Vagina (tissue), 2 donors: ENCODE results near the gene LAMTOR4. TPM values are rescaled to one million over a fixed set of nuclear protein-coding genes. Genes with fewer than 3 reads are reported as not detected.

Experiments
- DNase-seq, 2 donors: peaks; one replicate each; pipeline ENCODE4 v3.0.0-alpha.2; 2017; ENCODE audit errors: extremely low spot score in 2 of 2
- H3K27ac ChIP-seq: fragments of 200-600 bp; sonication (generic); one replicate; pipeline ENCODE4 v1.5.1; 2019
- H3K27me3 ChIP-seq: fragments of 200-600 bp; sonication (generic); one replicate; pipeline ENCODE4 v1.5.1; 2019
- H3K36me3 ChIP-seq, 2 donors: fragments of 200-600 bp; sonication (generic); one replicate each; pipeline ENCODE4 v1.5.1; 2017 to 2019
- H3K4me1 ChIP-seq: fragments of 200-600 bp; sonication (generic); one replicate; pipeline ENCODE4 v1.5.1; 2019
- H3K4me3 ChIP-seq, 2 donors: fragments of 200-600 bp; sonication (generic); 1 replicate in 1 of 2; 2 replicates in 1 of 2; pipeline ENCODE4 v1.5.1; 2016 to 2019
- H3K9me3 ChIP-seq: fragments of 200-600 bp; sonication (generic); one replicate; pipeline ENCODE4 v1.5.1; 2019
- POLR2A ChIP-seq, 2 donors: fragments of 450-650 bp; IDR thresholded peaks; one replicate each; pipeline ENCODE4 v1.6.1; 2017; ENCODE audit warnings: antibody characterized with exemption in 2 of 2, mild to moderate bottlenecking in 2 of 2, moderate library complexity in 2 of 2
- POLR2AphosphoS5 ChIP-seq, 2 donors: sonication (generic); formaldehyde crosslinking; IDR thresholded peaks; one replicate each; pipeline ENCODE4 v1.9.0; 2017; ENCODE audit warnings: antibody characterized with exemption in 2 of 2, mild to moderate bottlenecking in 2 of 2, low read depth in 1 of 2; ENCODE audit not compliant: insufficient read depth in 1 of 2
- intact Hi-C: fragments of 100-400 bp; cut with DNase I; formaldehyde crosslinking; loops from one replicate; pipeline ENCODE4 v1.15.1; 2023
- total RNA-seq: library from RNA; depleted of rRNA; stranded (reverse); fragments of >200 nt; gene quantifications from one replicate; pipeline ENCODE4 v1.2.3, GENCODE V29; 2016
- TF ChIP-seq, protein P1 (sequence below), 3 experiments: fragments of 450-650 bp in 2 of 3; fragments of 200-600 bp in 1 of 3; sonication (generic) in 1 of 3; IDR thresholded peaks; one replicate each; pipeline ENCODE4 v1.5.1; 2017 to 2019; ENCODE audit warnings: antibody characterized with exemption in 3 of 3, mild to moderate bottlenecking in 2 of 3, moderate library complexity in 2 of 3

Gene LAMTOR4
- total RNA-seq, 1 donor from 2014 or later, result 161 TPM

- no peaks in the 10 kb centered on the region for H3K27me3 ChIP-seq
- H3K27ac ChIP-seq, result no peak overlapping the region
- peaks cover 13% of the 10 kb centered on the region for H3K4me1 ChIP-seq
- intact Hi-C loops, result loop anchor here (10.0 kb wide), 1 partner anchor 48 kb away; no protein-coding TSS in a partner anchor
- TF ChIP-seq, protein P1, sequence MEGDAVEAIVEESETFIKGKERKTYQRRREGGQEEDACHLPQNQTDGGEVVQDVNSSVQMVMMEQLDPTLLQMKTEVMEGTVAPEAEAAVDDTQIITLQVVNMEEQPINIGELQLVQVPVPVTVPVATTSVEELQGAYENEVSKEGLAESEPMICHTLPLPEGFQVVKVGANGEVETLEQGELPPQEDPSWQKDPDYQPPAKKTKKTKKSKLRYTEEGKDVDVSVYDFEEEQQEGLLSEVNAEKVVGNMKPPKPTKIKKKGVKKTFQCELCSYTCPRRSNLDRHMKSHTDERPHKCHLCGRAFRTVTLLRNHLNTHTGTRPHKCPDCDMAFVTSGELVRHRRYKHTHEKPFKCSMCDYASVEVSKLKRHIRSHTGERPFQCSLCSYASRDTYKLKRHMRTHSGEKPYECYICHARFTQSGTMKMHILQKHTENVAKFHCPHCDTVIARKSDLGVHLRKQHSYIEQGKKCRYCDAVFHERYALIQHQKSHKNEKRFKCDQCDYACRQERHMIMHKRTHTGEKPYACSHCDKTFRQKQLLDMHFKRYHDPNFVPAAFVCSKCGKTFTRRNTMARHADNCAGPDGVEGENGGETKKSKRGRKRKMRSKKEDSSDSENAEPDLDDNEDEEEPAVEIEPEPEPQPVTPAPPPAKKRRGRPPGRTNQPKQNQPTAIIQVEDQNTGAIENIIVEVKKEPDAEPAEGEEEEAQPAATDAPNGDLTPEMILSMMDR (IDR thresholded peaks at IDR 0.05), result no peak
- TF ChIP-seq POLR2AphosphoS5 (IDR thresholded peaks at IDR 0.05; ENCODE audit: insufficient read depth in 1 of 2, low read depth in 1 of 2) (no peak), POLR2A (IDR thresholded peaks at IDR 0.05) (no peak)
- H3K9me3 ChIP-seq, result no peaks in the 10 kb centered on the region
- no peak overlapping the region for H3K4me3 ChIP-seq
- DNase-seq, result no peak
- no peaks in the 10 kb centered on the region for H3K36me3 ChIP-seq
Observed at GRCh38 chr7:100147278-100147677, 1.4 kb upstream of the LAMTOR4 start.

DNA sequence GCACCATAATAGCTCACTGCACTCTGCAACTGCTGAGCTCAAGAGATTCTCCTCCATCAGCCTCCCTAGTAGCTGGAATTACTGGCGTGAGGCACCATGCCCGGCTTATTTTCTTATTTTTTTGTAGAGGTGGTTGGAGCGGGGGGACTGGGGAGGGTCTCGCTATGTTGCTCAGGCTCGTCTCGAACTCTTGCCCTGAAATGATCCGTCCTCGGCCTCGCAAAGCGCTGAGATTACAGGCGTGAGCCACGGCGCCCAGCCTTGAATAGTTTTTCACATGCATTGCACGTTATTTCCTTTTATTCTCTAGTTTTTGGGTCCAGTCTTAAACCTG is 526 bp upstream of the LAMTOR4 start:
- H3K27ac ChIP-seq, result peak overlapping the region; percentile 61
- H3K27me3 ChIP-seq, result no peaks in the 10 kb centered on the region
- peak overlapping the region; percentile 27 to 84 for H3K4me3 ChIP-seq
- H3K9me3 ChIP-seq, result no peaks in the 10 kb centered on the region
- no peak for DNase-seq
- H3K4me1 ChIP-seq, result peaks cover 14% of the 10 kb centered on the region
- intact Hi-C loops, result loop anchor here (10.0 kb wide), 1 partner anchor 47 kb away; no protein-coding TSS in a partner anchor
- H3K36me3 ChIP-seq, result peaks cover 0 to 6% of the 10 kb centered on the region in 2 donors
- no peak for TF ChIP-seq POLR2A (IDR thresholded peaks at IDR 0.05)
- TF ChIP-seq, protein P1 (IDR thresholded peaks at IDR 0.05), result no peak

GRCh38 chr7:100152404-100152803 is 3.7 kb downstream of the LAMTOR4 start:
- Histone ChIP-seq H3K9me3 (no peaks in the 10 kb centered on the region), H3K4me3 (no peak overlapping the region), H3K36me3 (peaks cover 0 to 27% of the 10 kb centered on the region in 2 donors), H3K27ac (no peak overlapping the region), H3K4me1 (peaks cover 43% of the 10 kb centered on the region), H3K27me3 (no peaks in the 10 kb centered on the region)
- intact Hi-C loops, result no loop called here
- DNase-seq, result no peak
- TF ChIP-seq POLR2A (IDR thresholded peaks at IDR 0.05) (no peak), POLR2AphosphoS5 (IDR thresholded peaks at IDR 0.05; ENCODE audit: insufficient read depth in 1 of 2, low read depth in 1 of 2) (no peak)
- TF ChIP-seq, protein P1 (IDR thresholded peaks at IDR 0.05), result no peak

DNA sequence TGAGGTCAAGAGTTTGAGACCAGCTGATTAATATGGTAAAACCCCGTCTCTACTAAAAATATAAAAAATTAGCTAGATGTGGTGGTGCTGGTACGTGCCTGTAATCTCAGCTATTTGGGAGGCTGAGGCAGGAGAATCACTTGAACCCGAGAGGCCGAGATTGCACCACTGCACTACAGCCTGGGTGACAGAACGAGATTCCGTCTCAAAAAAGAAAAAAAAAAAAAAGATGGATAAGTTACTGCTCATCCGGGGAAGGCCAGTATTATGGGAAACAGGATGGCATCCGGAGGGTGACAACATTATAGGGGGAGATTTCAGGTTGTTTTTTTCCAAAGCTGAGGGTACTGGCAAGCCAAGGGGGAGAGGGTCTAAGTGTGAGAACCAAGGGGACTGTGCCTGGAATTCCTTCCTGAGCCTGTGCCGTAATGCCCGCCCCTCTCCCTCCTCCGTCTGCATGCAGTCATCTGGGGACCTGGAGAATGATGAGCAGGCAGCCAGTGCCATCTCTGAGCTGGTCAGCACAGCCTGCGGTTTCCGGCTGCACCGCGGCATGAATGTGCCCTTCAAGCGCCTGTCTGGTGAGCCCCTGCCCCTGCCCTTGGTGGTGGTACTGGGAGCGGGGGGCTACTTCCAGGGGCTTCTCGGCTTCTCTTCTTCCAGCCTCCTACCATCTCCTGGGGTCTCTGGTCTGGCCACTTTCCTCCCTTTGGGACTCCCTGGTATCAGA is 4.4 kb downstream of the LAMTOR4 start:
- H3K4me3 ChIP-seq, result no peak overlapping the region
- peaks cover 0 to 27% of the 10 kb centered on the region in 2 donors for H3K36me3 ChIP-seq
- TF ChIP-seq, protein P1 (IDR thresholded peaks at IDR 0.05), result no peak
- no peak for TF ChIP-seq POLR2AphosphoS5 (IDR thresholded peaks at IDR 0.05; ENCODE audit: insufficient read depth in 1 of 2, low read depth in 1 of 2)
- TF ChIP-seq POLR2A (IDR thresholded peaks at IDR 0.05), result no peak
- H3K4me1 ChIP-seq, result peaks cover 50% of the 10 kb centered on the region
- intact Hi-C loops, result no loop called here
- no peaks in the 10 kb centered on the region for H3K27me3 ChIP-seq
- no peaks in the 10 kb centered on the region for H3K9me3 ChIP-seq
- H3K27ac ChIP-seq, result no peak overlapping the region
- DNase-seq, result no peak
